Tibial artery (tissue), 4 donors: Measurements from ENCODE around the gene BACH2.
"Not testable (repeated sequence)": the region's sequence is repeated elsewhere in the genome, so short reads cannot be mapped to it uniquely, and the experiment has no call there.

Source experiments
- DNase-seq, 2 donors: peaks; one replicate each; pipeline ENCODE4 v3.0.0-alpha.2; 2019
- H3K27ac ChIP-seq, 2 donors: fragments of 200-600 bp; sonication (generic) in 1 of 2; 1 replicate in 1 of 2; 2 replicates in 1 of 2; pipeline ENCODE4 v1.5.1; 2018 to 2019; ENCODE audit warnings: mild to moderate bottlenecking in 1 of 2
- H3K27me3 ChIP-seq, 2 donors: fragments of 200-600 bp; sonication (generic) in 1 of 2; one replicate each; pipeline versions ENCODE4 v1.5.1 to v1.6.0; 2016 to 2019
- H3K36me3 ChIP-seq, 3 donors: fragments of 200-600 bp; sonication (generic) in 2 of 3; one replicate each; pipeline ENCODE4 v1.5.1; 2016 to 2019; ENCODE audit warnings: mild to moderate bottlenecking in 2 of 3
- H3K4me1 ChIP-seq, 4 donors: fragments of 200-600 bp; sonication (generic) in 2 of 4; 1 replicate in 3 of 4; 2 replicates in 1 of 4; pipeline ENCODE4 v1.5.1; 2016 to 2019
- H3K4me3 ChIP-seq, 2 donors: fragments of 200-600 bp; sonication (generic) in 1 of 2; 1 replicate in 1 of 2; 2 replicates in 1 of 2; pipeline ENCODE4 v1.5.1; 2018 to 2019; ENCODE audit warnings: mild to moderate bottlenecking in 2 of 2
- H3K9me3 ChIP-seq, 3 donors: fragments of 200-600 bp; sonication (generic) in 1 of 3; one replicate each; pipeline ENCODE4 v1.5.1; 2016 to 2019
- intact Hi-C: fragments of 100-400 bp; cut with DNase I; formaldehyde crosslinking; loops from one replicate; pipeline ENCODE4 v1.15.0; 2023; ENCODE audit warnings: low total_unique reads
- TF ChIP-seq, protein P1 (sequence below), 2 experiments: fragments of 200-600 bp in 1 of 2; fragments of 450-650 bp in 1 of 2; IDR thresholded peaks; one replicate each; pipeline ENCODE4 v1.5.1; 2017 to 2019; ENCODE audit warnings: antibody characterized with exemption in 2 of 2, mild to moderate bottlenecking in 1 of 2, moderate library complexity in 1 of 2

BACH2 gene

DNA sequence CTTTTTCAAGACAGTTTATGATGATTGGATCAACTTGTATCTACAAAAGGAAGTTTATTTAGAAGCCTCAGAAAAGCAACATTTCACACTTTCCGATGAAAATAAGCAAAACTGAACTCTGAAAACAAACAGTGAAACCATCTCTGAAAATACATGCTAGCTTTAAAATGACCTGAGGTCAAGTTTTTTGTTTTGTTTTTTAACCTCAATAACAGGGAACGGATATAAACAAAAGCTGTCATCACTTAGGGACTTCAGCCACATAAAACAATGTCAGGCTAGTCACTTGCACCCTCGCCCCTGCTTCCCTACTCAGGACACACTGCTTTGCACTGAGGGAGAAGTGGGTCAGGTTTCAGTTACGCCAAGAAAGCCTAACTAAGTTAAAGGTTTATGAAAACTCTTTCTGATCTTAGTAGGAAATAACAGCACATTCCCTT is 11.6 kb downstream of the BACH2 start:
- TF ChIP-seq, protein P1, sequence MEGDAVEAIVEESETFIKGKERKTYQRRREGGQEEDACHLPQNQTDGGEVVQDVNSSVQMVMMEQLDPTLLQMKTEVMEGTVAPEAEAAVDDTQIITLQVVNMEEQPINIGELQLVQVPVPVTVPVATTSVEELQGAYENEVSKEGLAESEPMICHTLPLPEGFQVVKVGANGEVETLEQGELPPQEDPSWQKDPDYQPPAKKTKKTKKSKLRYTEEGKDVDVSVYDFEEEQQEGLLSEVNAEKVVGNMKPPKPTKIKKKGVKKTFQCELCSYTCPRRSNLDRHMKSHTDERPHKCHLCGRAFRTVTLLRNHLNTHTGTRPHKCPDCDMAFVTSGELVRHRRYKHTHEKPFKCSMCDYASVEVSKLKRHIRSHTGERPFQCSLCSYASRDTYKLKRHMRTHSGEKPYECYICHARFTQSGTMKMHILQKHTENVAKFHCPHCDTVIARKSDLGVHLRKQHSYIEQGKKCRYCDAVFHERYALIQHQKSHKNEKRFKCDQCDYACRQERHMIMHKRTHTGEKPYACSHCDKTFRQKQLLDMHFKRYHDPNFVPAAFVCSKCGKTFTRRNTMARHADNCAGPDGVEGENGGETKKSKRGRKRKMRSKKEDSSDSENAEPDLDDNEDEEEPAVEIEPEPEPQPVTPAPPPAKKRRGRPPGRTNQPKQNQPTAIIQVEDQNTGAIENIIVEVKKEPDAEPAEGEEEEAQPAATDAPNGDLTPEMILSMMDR (IDR thresholded peaks at IDR 0.05) = no peak
- H3K4me1 ChIP-seq = peaks cover 0 to 23% (median 18%) of the 10 kb centered on the region in 4 donors
- no peaks in the 10 kb centered on the region for H3K27me3 ChIP-seq
- H3K36me3 ChIP-seq = no peaks in the 10 kb centered on the region
- no peak for DNase-seq
- peak overlapping the region; percentile 12 to 21 for H3K27ac ChIP-seq
- no peaks in the 10 kb centered on the region for H3K9me3 ChIP-seq
- intact Hi-C loops = no loop called here
- H3K4me3 ChIP-seq = peak overlapping the region; percentile 27 to 36

DNA sequence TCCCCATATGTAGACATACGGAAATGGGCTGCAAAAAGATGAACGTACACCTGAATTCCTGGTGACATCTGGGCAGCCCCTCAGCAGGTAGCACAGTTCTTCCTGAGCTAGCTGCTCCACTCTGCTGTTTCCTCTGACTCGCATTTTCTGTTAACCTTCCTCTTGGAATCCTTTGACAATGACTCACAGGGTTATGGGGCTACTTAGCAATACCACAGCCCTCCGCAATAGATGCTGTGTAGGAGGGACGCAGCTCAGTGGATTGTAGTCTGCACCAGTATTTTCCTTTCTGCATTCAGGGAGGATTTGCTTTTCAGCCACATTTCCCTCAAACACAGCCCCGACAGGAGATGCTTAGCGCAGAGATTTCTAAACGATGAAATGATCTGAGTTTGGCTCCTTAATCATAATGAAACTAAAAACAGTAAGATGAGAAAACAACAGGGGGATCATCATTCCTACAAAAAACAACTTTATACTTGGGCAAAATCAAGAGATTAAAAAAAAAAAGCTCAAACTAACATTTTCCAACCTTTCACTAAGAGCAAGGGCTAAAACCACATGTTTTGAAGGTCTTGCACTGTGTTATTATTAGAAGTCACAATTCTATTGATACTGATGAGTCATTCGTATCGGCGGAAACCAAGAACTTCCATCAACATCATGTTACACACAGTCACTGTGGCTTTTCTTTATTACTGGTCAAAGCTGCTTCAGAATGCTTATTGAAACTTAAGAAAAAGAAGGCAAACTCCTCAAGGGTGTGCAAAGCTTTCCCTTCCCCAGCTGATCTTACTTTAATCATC is 12.2 kb downstream of the BACH2 start:
- DNase-seq = peak in 1 of 2 donors; percentile 21
- intact Hi-C loops = no loop called here
- TF ChIP-seq, protein P1 (IDR thresholded peaks at IDR 0.05) = peak in 1 of 2 experiments; percentile 13
- Histone ChIP-seq H3K27ac (peak overlapping the region in 1 of 2 donors; percentile 12), H3K36me3 (no peaks in the 10 kb centered on the region), H3K4me1 (peaks cover 0 to 23% (median 18%) of the 10 kb centered on the region in 4 donors), H3K4me3 (peak overlapping the region; percentile 27 to 36), H3K27me3 (no peaks in the 10 kb centered on the region), H3K9me3 (no peaks in the 10 kb centered on the region)

DNA sequence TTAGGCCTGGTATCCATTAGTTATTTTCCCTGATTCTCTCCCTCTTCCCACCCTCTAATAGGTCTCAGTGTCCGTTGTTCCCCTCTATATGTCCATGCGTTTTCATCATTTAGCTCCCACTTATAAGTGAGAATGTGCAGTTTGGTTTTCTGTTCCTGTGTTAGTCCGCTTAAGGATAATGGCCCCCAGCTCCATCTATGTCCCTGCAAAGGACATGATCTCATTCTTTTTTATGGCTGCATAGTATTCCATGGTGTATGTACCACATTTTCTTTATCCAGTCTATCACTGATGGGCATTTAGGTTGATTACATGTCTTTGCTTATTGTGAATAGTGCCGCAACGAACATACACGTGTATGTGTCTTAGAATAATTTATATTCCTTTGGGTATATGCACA is 14.4 kb downstream of the BACH2 start:
- H3K36me3 ChIP-seq, H3K27ac ChIP-seq, H3K4me3 ChIP-seq, DNase-seq, H3K9me3 ChIP-seq, H3K27me3 ChIP-seq, intact Hi-C loops: not testable (repeated sequence)
- peaks cover 0 to 23% (median 18%) of the 10 kb centered on the region in 4 donors for H3K4me1 ChIP-seq

DNA sequence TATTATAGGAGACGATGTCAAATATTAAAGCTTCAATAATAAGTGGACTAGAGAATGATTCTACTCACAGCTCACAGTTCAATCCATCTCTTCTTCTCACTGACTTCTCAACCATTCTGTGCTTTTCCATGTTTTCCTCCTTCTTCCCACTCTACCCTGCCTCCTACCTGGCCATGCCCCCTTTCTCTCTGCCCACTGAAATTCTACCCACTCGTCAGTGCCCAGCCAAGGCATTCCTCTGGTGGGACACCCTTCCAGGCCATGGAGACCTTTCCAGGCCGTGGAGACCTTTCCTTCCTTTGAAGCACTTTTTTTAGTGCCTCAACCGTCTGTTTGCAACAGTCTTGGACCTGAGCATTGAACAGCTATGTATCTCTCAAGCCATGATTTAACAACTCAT is 18.5 kb downstream of the BACH2 start:
- no peak overlapping the region for H3K27ac ChIP-seq
- H3K4me1 ChIP-seq = no peaks in the 10 kb centered on the region
- TF ChIP-seq, protein P1 (IDR thresholded peaks at IDR 0.05) = no peak
- H3K9me3 ChIP-seq = no peaks in the 10 kb centered on the region
- no peak overlapping the region for H3K4me3 ChIP-seq
- no peak for DNase-seq
- no peaks in the 10 kb centered on the region for H3K36me3 ChIP-seq
- intact Hi-C loops = no loop called here
- H3K27me3 ChIP-seq = no peaks in the 10 kb centered on the region

DNA sequence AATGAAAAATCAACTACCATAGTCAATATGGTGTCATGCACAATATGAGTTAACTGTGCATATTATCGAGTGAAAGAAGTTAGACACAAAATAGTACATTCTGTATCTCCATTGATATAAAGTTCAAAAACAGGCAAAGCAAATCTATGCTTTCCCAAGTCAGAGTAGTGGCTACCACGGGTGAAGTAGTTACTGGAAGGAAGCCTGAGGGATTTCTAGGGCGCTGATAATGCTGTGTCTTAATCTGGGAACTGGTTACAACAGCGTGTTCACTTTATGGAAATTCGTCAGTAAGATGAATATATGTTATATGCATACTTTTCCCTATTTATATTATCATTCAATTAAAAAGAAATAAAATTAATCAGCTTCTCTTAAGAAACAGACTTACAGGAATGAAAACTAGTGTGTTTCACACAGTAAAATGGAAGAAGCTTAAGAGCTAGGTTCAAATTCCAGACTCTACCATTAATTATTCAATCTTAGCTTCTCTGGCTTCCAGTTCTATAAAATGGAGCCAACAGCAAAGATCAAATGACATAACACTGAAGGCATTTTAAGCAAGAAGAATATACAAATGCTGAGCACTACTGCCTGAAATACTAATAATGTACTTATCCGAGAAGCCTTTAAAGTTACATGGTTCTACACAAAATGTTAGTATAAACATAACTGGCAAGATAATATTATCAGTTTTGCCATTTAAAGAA is 19.2 kb downstream of the BACH2 start:
- Histone ChIP-seq H3K36me3 (no peaks in the 10 kb centered on the region), H3K27ac (no peak overlapping the region), H3K4me1 (no peaks in the 10 kb centered on the region), H3K27me3 (no peaks in the 10 kb centered on the region), H3K9me3 (no peaks in the 10 kb centered on the region), H3K4me3 (no peak overlapping the region)
- intact Hi-C loops = no loop called here
- no peak for DNase-seq
- TF ChIP-seq, protein P1 (IDR thresholded peaks at IDR 0.05) = no peak

DNA sequence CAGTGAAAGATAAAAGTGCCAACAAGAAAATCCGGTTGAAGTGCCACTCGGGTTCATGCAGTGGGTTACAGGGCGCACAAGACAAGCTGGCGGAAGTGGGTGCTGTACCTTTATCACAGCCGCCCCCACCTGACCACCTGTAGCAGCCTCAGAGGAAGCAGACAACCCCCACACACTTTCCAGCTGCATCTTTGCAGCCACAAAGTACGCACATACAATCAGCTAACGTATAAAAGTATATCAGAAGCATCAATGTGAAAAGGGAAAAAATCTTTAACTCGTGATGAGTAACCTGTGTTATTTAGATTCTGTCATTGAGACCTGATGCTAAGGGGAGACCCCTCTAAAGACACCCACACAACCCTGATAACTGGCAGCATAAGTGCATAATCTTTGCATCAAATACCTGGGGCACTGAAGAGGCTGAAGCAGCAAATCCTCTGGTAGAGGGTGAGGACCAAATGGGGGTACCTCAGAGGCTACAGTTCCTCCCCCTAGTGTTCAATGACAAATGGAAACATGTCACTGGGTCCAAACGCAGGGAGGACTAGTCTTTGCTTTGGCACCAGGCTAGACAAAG is 22.1 kb downstream of the BACH2 start:
- H3K36me3 ChIP-seq = no peaks in the 10 kb centered on the region
- TF ChIP-seq, protein P1 (IDR thresholded peaks at IDR 0.05) = no peak
- no peak for DNase-seq
- no peaks in the 10 kb centered on the region for H3K4me1 ChIP-seq
- H3K27me3 ChIP-seq = no peaks in the 10 kb centered on the region
- H3K27ac ChIP-seq = no peak overlapping the region
- intact Hi-C loops = no loop called here
- H3K9me3 ChIP-seq = no peaks in the 10 kb centered on the region
- no peak overlapping the region for H3K4me3 ChIP-seq
